HG02885 (cell line): Measurements from ENCODE around the gene C14orf132.

Experiments
- ATAC-seq: cut with Tn5 transposase; IDR thresholded peaks from one replicate; pipeline ENCODE4 v1.9.1; 2021; ENCODE audit warnings: mild to moderate bottlenecking; ENCODE audit not compliant: unreplicated experiment, poor library complexity

Gene C14orf132

DNA sequence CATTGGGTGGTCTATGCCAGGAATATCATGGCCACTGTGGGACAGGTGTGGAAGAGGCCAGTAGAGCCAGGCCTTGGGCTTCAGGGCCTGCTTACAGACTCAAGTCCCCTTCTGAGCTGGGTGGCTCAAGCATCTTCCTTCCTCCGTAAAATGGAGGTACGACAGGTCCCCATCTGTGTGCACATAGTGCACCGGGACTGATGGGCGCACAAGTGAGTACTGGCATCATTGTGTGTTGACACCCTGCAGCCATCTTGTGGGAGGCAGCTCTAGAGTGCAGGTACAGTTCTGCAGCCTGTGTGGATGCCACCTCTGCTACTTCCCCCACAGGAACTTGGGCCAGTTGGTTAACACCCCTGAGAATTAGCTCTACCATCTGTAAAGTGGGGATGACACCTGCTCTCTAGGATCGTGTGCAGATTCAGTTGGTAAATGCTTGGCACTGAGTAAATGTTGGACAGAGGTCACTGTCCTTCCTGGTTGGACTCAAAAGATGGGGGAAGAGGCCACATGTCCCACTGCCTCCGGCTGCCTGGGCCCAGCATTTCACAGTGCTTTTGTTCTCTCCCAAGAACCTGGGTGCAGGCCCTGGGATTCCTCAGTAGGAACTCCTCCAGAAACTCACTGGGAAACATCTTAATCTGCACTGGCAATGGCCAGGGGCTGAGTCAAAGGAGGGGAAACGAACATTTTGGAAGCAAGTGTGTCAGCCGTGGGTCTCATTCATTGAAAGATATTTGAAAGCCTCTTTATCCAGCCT is 70.6 kb downstream of the C14orf132 start:
- no peak for ATAC-seq

DNA sequence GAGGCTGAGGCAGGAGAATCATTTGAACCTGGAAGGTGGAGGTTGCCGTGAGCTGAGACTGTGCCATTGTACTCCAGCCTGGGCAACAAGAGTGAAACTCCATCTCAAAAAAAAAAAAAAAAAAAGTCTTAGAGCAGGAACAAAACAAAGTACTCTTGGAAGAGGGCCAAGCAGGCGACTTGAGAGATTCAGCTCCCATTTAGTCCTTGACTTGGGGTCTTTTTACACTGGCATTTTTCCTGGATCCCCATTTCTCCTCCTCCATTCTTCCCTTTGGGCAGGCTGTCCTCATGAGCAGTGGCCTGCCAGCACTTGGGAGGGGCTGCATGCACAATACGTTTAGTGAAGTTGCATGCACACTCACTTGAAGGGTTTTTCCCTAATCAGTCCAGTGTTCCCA is 72.9 kb downstream of the C14orf132 start:
- no peak for ATAC-seq

DNA sequence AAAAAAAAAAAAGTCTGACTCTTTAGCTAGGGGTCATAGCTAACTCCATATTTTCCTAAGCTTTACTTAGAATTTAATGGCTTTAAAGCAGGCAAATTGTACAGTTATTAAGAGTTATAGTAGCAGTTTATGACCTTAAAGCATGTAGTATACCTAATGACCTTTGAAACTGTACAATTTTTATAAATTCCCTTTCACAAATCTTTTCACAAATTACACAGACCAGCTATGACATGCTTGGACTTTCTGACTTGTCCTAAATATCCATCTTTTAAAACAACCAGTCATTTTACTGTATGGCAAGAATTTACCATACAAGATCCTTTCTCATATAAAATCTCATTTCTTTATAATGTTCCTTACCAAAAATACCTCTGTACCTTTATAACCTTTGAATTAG is 74.8 kb downstream of the C14orf132 start:
- no peak for ATAC-seq

- no peak for ATAC-seq
Measured at GRCh38 chr14:96117101-96117897, 78.1 kb downstream of the C14orf132 start.

DNA sequence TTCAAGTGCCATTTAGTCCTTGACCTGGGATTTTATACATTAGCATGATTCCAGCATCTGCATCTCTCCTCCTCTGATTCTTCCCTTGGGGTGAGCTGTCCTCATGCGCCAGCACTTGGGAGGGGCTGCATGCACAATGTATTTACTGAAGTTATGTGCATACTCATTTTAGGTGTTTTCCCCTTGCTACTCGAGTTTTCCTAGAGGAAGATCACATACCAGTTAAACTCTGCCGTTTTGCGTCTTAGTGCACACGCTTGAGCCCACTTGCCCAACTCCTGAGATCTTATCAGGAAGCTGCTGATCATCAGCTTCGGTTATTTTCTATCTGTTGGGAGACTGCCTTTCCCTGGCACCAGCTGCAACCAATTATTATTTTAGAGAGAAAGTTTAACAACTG is 78.8 kb downstream of the C14orf132 start:
- ATAC-seq = no peak

DNA sequence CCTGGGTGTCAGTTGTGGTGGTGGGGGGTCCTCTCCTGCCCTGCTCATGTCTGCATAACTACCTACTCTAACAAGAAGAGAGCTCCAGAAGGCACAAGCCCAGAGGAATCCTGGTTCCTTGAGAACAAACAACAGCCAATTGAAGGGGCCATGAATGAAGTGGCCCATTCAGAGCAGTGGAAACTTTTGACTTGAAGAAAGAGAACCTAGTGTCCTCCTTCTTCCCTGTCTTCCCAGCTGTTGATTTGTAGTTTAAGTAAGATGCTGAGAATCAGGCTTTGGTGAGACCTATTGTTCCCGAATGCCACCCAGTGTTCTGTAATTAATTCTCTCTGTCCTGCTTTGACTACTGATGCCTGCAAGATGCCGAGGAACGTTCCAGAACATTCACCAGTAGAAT is 79.2 kb downstream of the C14orf132 start:
- no peak for ATAC-seq

- no peak for ATAC-seq
Measured at GRCh38 chr14:96119947-96120346, 80.8 kb downstream of the C14orf132 start.

GRCh38 chr14:96120392-96120791 is 81.2 kb downstream of the C14orf132 start:
- no peak for ATAC-seq

GRCh38 chr14:96120941-96121340 is 81.8 kb downstream of the C14orf132 start:
- ATAC-seq = no peak

DNA sequence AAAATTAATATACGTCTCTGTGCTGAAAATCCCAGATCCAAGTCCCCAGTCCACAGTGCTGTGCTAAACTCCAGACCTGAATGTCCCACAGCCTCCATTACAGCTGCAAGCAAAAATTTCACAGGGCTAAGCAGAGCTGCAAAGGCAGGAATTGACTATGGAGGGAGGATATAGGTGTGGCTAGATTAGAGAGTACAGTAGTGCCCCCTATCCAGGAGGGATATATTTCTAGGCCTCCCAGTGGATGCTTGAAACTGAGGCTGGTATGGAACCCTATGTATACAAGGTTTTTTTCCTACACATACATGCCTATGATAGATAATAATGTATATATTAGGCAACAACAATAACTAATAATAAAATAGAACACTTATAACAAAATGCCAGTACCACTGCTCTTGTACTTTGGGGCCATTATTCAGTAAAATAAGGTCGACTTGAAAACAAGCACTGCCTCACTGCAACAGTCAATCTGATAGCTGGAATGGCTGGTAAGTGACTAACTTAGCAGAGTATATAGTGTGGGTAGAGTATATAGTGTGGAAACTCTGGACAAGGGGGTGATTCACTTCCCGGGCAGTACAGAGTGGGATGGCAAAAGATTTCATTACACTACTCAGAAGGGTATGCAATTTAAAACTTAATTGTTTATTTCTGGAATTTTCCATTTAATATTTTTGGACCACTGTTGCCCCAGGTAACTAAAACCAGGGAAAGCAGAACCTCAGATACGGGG is 82.7 kb downstream of the C14orf132 start:
- no peak for ATAC-seq

- no peak for ATAC-seq
Measured at GRCh38 chr14:96122496-96122895, 83.3 kb downstream of the C14orf132 start.

DNA sequence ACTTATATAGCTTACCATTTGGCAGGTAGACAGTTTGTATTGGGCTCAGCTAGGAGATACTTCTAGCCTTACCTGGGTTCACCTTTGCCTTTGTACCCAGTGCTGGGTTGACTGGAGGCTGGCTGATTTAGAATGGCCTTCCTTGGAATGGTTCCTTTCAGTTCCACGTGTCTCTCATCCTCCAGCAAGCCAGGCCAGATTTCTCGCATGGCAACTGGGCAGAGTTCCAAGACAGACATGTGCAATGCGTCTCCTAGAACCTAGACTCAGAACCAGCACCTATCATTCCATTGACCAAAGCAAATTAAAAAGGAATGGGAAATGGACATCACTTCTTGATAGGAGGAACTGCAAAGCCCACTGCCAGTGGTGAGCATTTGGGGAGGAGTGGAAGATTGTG is 86.4 kb downstream of the C14orf132 start:
- ATAC-seq = no peak

GRCh38 chr14:96126339-96126782 is 87.2 kb downstream of the C14orf132 start:
- ATAC-seq = no peak

- no peak for ATAC-seq
Measured at GRCh38 chr14:96126783-96127271, 87.7 kb downstream of the C14orf132 start.

- no peak for ATAC-seq
Measured at GRCh38 chr14:96129128-96129736, 90.1 kb downstream of the C14orf132 start.

GRCh38 chr14:96130391-96130790 is 91.2 kb downstream of the C14orf132 start:
- no peak for ATAC-seq

DNA sequence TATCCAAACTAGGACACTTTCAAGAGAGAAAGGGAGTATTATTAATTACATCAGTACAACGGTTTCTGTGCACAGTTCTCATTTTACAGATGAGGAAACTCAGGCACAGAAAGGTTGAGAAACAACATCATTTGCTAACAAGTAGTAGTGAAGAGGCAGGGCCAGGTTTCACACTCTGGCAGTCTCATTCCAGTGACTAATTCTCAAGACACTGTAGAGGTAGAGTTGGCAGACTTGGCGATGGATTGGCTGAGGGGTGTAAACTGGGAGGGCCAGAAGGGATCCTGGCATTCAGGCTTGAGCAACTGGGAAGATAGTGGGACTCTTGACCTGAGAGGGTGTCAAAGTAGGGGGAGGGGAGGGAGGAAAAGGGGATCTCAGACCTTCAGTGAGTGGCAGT is 91.7 kb downstream of the C14orf132 start:
- no peak for ATAC-seq

DNA sequence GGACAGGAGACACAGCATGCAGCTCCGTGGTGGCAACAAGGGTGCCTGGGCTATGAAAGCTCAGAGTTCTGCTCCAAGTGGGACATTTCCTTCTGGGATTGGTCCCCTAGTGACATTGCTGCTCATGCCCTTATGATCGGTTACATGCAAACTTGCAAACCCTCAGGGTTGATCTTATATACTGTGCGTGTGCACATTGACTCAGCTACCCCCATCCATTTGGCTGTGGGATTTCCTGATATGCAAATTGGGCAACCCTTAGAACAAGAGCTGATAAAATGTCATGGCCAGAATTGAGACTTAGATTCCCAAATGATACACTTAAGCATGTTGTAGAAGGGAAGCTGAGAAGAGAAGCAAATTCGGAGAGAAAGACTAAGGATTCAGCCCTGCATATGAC is 92.7 kb downstream of the C14orf132 start:
- ATAC-seq = no peak

DNA sequence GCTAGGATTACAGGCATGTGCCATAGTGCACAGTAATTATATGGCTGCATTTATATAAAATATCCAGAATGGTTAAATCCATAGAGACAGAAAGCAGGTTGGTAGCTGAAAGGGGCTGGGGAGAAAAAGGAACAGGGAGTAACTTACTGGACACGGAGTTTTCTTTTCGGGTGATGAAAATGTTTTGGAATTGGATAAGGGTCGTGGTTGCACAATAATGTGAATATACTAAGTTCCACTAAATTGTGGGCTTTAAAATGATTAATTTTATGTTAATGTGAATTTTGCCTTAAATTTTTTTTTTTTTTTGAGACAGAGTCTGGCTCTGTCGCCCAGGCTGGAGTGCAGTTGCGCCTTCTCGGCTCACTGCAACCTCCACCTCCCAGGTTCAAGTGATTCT is 95.3 kb downstream of the C14orf132 start:
- ATAC-seq = no peak

GRCh38 chr14:96135285-96135684 is 96.1 kb downstream of the C14orf132 start:
- ATAC-seq = no peak
